Occipital lobe (tissue), 2 donors: ENCODE results near the gene RNF166. TPM values are rescaled to one million over a fixed set of nuclear protein-coding genes. Genes with fewer than 3 reads are reported as not detected.
A peak's percentile ranks its signal among the peaks of the same experiment; 100 is the strongest.
"Not testable (repeated sequence)": the region's sequence is repeated elsewhere in the genome, so short reads cannot be mapped to it uniquely, and the experiment has no call there.

Experiments
- DNase-seq: peaks from one replicate; lab custom pipeline; 2025; lab: John Stamatoyannopoulos, UW
- total RNA-seq: library from RNA; depleted of rRNA; stranded (reverse); fragments of >200 nt; gene quantifications from one replicate; pipeline ENCODE4 v1.2.3, GENCODE V29; 2014

The RNF166 gene
- total RNA-seq, 1 donor from 2014 or later = 10.9 TPM

DNA sequence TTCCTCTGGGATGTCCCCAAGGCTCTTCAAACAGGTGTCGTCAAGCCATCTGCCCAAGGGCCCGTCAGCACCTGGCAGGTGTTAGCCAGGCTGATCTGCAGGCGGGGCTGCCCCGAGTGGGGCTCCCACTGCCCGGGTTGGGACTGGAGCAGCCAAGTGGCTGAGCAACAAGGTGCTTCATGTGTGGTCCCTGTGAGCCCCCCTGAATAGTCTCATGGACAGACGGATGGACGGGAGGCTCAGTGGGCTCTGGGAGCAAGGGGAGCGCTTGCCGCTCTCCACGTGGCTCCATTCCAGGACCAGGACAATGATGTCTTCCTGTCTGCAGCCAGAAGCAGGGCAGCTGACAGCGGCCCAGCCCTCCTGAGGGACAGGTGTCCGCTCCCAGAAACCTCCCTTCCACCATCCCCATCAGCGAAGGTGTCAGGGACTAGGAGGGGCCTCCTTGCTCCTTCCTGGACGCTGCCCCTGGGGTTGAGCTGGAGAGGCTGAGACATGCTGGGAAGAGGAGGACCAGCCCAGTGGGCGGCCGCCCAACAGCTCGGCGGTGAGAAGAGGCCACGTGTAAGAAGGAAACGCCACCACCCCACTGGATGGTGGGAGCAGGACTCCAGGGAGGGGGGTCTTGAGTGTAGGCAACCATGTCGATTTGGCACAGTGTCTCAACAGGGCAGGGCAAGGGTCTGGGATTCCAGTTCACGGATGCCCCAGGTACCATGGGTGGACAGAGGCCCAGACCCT lies 29.5 kb downstream of the RNF166 start:
- DNase-seq = no peak

DNA sequence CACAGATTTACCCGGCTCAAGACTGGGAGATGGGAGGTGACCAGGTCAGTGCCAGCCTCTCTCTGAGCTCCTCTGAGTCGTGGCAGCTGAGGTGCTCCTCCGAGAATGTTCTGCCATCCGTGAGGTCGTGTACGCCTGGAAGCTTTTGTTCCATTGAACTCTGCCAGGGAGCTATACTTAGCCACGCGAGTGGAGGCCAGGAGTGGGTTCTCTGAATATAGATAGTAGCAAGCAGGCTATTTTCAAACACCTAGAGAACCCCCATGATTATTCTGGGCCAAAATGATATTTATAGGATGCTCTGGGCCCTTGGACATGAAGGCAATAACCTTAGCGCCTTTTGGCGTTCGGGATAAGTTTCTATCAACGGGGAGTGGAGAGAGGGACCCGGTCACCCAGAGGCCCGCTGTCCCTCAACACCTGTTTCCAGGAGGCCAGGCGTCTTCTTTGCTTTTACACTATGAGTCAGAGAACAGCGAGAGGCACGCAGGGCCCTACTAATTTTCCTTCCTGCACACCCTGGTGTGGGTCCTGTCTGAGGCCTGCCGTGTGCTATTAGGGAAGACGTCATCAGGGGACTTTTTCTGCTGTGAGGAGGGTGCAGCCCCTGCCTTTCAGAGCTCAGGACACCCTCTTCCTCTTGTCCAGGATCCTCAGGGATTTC lies 32.4 kb downstream of the RNF166 start:
- no peak for DNase-seq

GRCh38 chr16:88672776-88673175 lies 33.4 kb downstream of the RNF166 start:
- DNase-seq = no peak

DNA sequence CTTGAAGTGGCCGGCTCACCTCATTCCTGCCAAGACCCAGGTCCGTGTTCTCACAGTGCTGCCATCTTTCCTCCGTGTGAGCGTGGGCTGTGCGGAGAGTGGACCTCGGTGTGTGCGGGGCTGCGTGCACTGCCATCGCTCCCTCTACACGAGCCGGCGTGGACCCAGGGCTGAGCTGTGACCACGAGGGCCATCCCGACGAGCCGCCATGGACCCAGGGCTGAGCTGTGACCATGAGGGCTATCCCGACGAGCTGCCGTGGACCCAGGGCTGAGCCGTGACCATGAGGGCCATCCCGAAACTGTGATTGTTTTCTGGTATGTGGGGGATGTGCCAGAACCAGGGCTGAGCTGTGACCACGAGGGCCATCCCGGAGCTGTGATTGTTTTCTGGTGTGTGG lies 34.4 kb downstream of the RNF166 start:
- no peak for DNase-seq

DNA sequence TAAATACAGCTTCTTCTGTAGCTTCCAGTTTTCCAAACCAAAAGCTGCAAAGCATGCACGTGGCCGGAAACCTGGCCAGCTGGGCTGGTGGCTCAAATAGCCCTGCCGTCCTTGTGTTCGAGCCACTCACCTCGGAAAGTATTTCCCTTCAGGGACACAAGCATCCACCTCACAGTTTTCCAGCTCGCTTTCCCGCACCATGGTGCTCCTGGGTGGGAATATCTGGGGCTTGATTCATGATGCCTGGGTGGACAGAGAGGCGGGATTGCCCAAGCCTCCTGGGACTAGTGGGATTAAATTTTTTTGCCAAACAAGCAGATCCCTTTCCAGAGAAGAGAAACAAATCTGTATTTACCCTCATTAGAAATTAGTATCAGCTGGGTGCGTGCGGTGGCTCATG lies 36.2 kb downstream of the RNF166 start:
- no peak for DNase-seq

DNA sequence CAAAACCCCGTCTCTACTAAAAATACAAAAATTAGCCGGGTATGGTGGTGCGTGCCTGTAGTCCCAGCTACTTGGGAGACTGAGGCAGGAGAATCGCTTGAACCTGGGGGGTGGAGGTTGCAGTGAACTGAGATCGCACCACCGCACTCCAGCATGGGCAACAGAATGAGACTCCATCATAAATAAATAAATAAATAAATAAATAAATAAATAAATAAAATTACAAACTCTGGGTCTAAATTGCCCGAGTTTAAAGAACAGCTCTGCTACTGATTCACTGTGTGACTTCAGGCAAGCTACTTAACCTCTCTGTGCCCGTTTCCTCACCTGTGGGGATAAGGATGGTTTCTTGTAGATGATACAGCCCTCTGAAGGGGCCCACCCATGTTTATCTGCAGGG lies 36.7 kb downstream of the RNF166 start:
- DNase-seq = not testable (repeated sequence)

DNA sequence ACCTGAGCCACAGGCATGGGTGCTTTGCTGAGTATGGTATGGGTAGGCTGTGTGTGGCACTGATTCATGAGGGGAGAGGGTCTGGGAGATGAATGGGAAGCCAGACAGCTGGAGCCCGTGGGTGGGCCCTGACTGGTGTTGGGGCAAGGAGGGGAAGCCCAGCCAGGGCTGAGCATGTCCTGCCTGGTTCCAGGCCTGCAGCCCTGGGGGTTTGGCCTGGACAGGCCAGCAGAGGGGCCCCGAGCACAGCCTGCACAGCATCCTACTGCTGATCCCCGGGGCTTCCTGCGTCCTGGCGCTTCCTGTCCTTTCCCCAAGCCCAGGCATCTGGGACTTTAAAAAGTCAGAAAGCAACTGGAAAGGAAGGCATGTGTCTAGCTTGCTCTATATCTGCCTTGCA lies 38.7 kb downstream of the RNF166 start:
- DNase-seq = no peak

GRCh38 chr16:88665570-88665969 lies 40.6 kb downstream of the RNF166 start:
- no peak for DNase-seq

DNA sequence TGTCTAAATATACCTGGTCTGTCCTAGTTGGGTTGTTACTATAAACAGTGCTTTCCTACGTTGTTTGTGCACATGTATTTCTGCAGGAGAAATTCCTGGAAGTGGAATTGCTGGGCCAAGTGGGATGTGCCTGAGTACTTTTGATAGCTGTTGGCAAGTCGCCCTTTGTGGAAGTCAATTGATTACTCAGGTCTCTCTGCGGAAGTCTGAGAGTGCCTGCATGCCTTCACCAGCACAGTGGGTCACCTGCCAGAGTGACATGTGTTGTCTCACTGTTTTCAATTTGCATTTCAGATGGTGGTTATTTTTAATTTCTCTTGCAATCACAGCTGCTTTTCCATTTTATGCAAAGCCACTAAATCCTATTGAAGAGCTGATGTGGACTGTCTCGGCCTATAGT lies 41.1 kb downstream of the RNF166 start:
- DNase-seq = no peak

DNA sequence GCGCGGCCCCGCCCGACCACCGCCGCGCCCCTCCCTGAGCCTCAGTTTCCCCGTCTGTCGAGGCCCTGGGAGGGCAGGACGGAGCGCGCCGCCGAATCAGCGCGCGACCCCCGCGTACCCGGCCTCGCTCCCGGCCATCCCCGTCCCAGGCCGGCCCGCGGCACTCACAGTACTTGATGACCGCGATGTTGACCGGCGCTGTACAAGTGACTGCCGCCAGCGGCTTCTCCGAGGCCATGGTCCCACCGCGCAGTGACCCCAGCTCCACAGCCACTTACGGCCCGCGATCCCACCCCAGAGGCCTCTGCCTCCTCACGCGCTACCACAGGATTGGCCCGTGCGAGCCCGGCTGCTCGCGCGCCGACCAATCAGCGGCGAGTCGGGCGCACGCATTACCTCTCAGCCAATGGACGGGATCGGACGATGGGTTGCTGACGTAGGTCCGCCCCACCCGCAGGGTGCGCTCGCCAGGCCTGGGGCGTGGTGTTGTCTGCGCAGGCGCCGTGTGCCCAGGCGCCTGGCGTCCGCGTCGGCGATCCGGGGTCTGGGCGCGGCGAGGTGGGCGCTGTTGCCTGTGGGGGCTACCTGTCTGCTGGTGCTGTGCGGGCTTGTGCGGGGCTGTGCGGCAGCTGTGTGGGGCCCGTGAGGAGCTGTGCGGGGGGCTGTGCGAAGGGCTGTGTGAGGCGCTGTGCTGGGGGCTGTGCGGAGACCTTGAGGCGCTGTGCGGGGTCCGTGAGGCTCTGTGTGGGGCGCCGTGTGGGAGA lies 43.2 kb downstream of the RNF166 start, which contains the start of gene MVD:
Gene MVD (minus strand): TSS at position 249 of the 764 bp plus-strand sequence. CDS start 11 bp downstream, at position 238.
- DNase-seq = peak; percentile 97

- DNase-seq = no peak
These were observed 43.9 kb downstream of the RNF166 start for GRCh38 chr16:88662222-88662842.

DNA sequence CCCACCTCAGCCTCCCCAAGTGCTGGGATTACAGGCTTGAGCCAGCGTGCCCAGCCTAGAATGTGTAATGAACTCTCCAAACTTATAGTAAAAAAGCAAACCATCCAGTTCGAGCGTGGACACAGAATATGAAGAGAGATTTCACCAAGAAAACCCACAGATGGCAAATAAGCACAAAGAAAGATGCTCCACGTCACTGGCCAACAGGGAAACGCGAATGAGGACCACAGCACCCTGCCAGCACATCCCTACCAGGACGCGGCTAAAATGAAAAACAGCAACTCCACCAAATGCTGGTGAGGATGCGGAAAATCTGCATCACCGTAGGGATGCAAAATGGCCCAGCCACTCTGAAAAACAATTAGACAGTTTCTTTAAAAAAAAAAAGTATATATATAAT lies 44.7 kb downstream of the RNF166 start:
- DNase-seq = no peak

DNA sequence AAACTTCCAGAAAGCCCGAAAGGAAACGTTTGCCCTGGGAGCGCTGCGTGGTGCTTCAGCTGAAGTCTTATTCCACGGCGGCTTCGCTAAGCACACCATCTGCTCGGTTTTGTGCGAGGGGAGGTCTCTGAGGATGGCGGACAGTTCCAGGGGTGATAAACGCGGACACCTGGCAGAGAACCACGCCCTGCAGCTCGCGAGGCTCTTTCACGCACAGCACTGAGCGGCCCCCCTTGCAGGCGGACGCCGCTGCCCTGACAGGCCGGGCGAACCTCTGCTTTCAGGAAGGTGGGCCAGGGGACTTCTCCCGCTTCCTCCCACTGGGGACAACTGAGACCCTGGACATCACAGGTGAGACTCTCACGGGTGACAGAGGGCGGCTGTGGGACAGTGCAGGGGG lies 47.0 kb downstream of the RNF166 start:
- DNase-seq = no peak

GRCh38 chr16:88658714-88659113 lies 47.5 kb downstream of the RNF166 start:
- no peak for DNase-seq

DNA sequence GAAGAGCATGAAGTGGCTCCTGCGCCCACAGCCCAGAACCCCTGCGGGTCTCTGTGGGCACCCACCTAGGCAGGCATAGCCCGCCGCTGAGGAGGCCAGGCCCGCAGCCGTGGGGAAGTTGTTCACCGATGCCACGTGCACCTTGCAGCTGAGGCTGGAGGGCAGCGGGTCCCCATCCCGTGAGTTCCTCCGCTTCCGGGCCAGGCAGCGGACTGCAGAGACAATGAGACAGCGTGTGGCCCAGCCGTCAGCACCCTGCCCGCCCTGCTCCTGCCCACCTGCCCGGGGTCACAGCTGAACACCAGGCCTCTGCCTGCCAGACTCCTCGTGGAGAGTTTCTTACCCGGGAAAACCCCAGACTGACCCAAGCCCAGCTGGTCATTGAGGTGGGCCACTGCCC lies 48.8 kb downstream of the RNF166 start:
- DNase-seq = no peak

DNA sequence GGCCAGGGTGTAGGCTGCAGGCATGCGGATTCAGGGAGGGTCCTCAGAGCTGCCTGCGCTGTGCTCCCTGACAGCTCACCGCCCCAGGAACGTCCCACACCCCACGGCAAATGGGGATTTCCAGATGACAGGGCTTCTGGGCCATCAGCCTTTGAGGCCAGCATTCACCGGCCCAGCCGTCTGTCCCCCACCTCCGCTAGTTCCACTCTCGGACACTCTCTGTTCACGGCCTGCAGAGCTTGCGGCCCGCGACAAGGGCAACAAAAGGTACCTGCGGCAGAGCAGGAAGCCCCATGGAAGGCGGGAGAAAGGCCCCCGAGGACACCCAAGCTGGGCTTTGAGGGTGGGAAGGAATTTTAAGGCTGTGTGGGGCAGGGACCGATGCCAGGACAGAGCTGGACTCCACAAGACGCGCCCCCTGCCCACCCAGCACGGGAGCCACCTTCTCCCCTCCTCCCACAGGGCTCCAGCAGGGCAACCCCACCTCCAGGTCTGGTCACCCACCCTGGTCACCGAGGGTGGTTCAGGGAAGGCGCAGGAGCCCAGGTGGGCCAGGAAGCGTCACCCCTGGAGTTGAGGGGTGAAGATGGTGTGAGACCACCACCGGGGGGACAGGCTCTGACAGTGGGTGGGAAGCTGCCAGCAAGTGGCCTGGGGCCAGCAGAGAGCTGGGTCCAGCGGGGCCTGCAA lies 49.8 kb downstream of the RNF166 start:
- no peak for DNase-seq

GRCh38 chr16:88655733-88656281 lies 50.4 kb downstream of the RNF166 start:
- no peak for DNase-seq

DNA sequence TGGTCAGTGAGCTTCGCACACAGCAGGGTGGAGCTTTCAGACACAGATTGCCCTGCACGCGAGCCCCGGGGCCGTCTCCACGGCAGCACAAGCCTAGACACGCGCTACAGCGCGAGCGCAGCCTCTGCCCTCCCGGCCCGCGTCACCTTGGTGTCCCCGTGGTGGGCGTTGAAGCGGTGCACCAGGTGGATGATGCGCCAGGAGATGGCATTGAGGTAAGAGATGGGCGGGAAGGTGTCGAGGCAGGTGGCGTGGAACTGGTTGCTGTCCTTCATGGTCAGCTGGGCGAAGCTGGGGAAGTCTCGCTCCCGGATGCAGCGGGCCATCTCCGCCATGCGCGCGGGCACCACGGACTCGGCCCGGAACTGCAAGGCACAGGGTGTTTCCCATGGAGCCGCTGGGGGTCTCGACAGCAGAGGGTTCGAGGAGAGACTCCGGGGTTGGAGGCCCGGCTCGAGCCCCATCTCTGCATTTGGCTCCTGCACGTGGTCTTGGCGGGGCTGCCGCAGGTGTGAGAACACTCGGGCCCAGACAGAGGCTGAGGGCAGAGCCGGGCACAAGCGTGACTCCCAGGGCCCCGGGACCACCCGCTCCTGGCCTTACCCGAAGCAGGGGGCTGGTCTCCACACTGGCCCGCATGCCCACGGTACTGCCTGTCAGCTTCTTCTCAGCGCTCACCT lies 51.0 kb downstream of the RNF166 start:
- DNase-seq = no peak

GRCh38 chr16:88654363-88655052 lies 51.7 kb downstream of the RNF166 start:
- DNase-seq = no peak
